H1 (cell line): ENCODE data around the gene TBC1D2B. TPM values are rescaled to one million over a fixed set of nuclear protein-coding genes. Genes with fewer than 3 reads are reported as not detected.

Source experiments
- CTCF ChIA-PET: fragments of 300-600 bp; sonication (Branson Sonifier 250); formaldehyde crosslinking; loops from one replicate; lab custom pipeline; 2021; ENCODE audit not compliant: partially characterized antibody; lab: Charles Lee
- POLR2A ChIA-PET: fragments of 300-600 bp; sonication (Branson Sonifier 250); formaldehyde crosslinking; loops from one replicate; lab custom pipeline; 2021; ENCODE audit warnings: inconsistent platforms; ENCODE audit not compliant: partially characterized antibody; lab: Charles Lee
- DNase-seq, 2 experiments: peaks; one replicate each; pipeline versions ENCODE4 v3.0.0 to v3.0.0-alpha.2; 2010 to 2022; ENCODE audit warnings: low spot score in 2 of 2, low read depth in 1 of 2, mixed read lengths in 1 of 2
- FAIRE-seq: peaks from 2 replicates; lab custom pipeline; 2011; peaks lifted over from hg19 to GRCh38; lab: Jason Lieb, UNC
- H2AFZ ChIP-seq: 2 replicates; pipeline ENCODE4 v1.8.1; 2012; ENCODE audit warnings: low read length, inconsistent platforms
- H2AK5ac ChIP-seq: 2 replicates; pipeline ENCODE4 v1.6.1; 2013; ENCODE audit warnings: low read depth, low read length
- H2BK120ac ChIP-seq: replicated peaks from 2 replicates; pipeline ENCODE3; 2013; ENCODE audit warnings: low read depth, low read length, inconsistent platforms
- H2BK12ac ChIP-seq: 2 replicates; pipeline ENCODE4 v1.6.1; 2013; ENCODE audit warnings: low read depth, low read length
- H2BK15ac ChIP-seq: 2 replicates; pipeline ENCODE4 v1.6.1; 2013; ENCODE audit warnings: low read length
- H2BK20ac ChIP-seq: 2 replicates; pipeline ENCODE4 v1.6.1; 2013; ENCODE audit warnings: low read length
- H2BK5ac ChIP-seq: 2 replicates; pipeline ENCODE4 v1.6.1; 2013; ENCODE audit warnings: low read depth, low read length
- H3K14ac ChIP-seq: 2 replicates; pipeline ENCODE4 v1.6.1; 2013; ENCODE audit warnings: inconsistent platforms; ENCODE audit not compliant: insufficient read length
- H3K18ac ChIP-seq: 2 replicates; pipeline ENCODE4 v1.6.1; 2013; ENCODE audit warnings: low read length; ENCODE audit errors: extremely low read depth
- H3K23ac ChIP-seq: 2 replicates; pipeline ENCODE4 v1.6.1; 2013; ENCODE audit warnings: inconsistent platforms; ENCODE audit not compliant: insufficient read length
- H3K23me2 ChIP-seq: 2 replicates; pipeline ENCODE4 v1.6.1; 2013; ENCODE audit warnings: low read depth, low read length
- H3K27ac ChIP-seq: 2 replicates; pipeline ENCODE4 v1.6.1; 2011; ENCODE audit warnings: low read depth, low read length, inconsistent platforms
- H3K27me3 ChIP-seq, 4 experiments: replicated peaks in 1 of 4; 1 replicate in 1 of 4; 2 replicates in 3 of 4; pipeline versions ENCODE4 v1.6.1 to v1.8.1; 2011 to 2013; ENCODE audit warnings: low read length in 3 of 4, mild to moderate bottlenecking in 3 of 4, inconsistent platforms in 2 of 4, mixed read lengths in 2 of 4, moderate library complexity in 1 of 4; ENCODE audit not compliant: control insufficient read depth in 3 of 4, insufficient read depth in 3 of 4; ENCODE audit errors: extremely low read depth in 1 of 4
- H3K36me3 ChIP-seq, 4 experiments: 2 replicates each; pipeline versions ENCODE4 v1.6.1 to v1.8.1; 2011 to 2013; ENCODE audit warnings: mild to moderate bottlenecking in 4 of 4, low read length in 3 of 4, moderate library complexity in 2 of 4, control low read depth in 1 of 4, inconsistent platforms in 1 of 4; ENCODE audit not compliant: insufficient read depth in 4 of 4, control insufficient read depth in 2 of 4
- H3K4ac ChIP-seq: replicated peaks from 2 replicates; pipeline ENCODE3; 2013; ENCODE audit warnings: low read length, low read depth, mixed read lengths, inconsistent platforms; ENCODE audit not compliant: insufficient read length
- H3K4me1 ChIP-seq, 4 experiments: replicated peaks in 1 of 4; 1 replicate in 1 of 4; 2 replicates in 3 of 4; pipeline versions ENCODE4 v1.6.1 to v1.8.1; 2011 to 2013; ENCODE audit warnings: low read length in 3 of 4, inconsistent platforms in 2 of 4, mixed read lengths in 1 of 4; ENCODE audit not compliant: insufficient read depth in 4 of 4, control insufficient read depth in 3 of 4
- H3K4me2 ChIP-seq, 2 experiments: 2 replicates each; pipeline versions ENCODE4 v1.6.1 to v1.8.1; 2011 to 2013; ENCODE audit warnings: low read depth in 2 of 2, low read length in 2 of 2, control low read depth in 1 of 2, inconsistent platforms in 1 of 2, mild to moderate bottlenecking in 1 of 2; ENCODE audit not compliant: insufficient read depth in 1 of 2
- H3K4me3 ChIP-seq, 4 experiments: fragments of 200-600, 300-600 bp in 1 of 4; sonication (generic), shearing (Covaris generic), sonication (Bioruptor Twin) in 1 of 4; 2 replicates each; pipeline versions ENCODE4 v1.5.1 to v1.8.1; 2011 to 2016; ENCODE audit warnings: low read length in 4 of 4, low read depth in 3 of 4, control low read depth in 2 of 4, inconsistent platforms in 2 of 4, mild to moderate bottlenecking in 2 of 4, mixed read lengths in 1 of 4, moderate library complexity in 1 of 4; ENCODE audit not compliant: insufficient read depth in 2 of 4; ENCODE audit errors: extremely low read depth in 1 of 4
- H3K56ac ChIP-seq: replicated peaks from 2 replicates; pipeline ENCODE3; 2013; ENCODE audit warnings: low read depth, mild to moderate bottlenecking, mixed read lengths, low read length, inconsistent platforms; ENCODE audit not compliant: insufficient read length
- H3K79me1 ChIP-seq: 2 replicates; pipeline ENCODE4 v1.6.1; 2013; ENCODE audit warnings: low read depth, low read length, control low read depth
- H3K79me2 ChIP-seq, 2 experiments: 2 replicates each; pipeline versions ENCODE4 v1.6.1 to v1.8.1; 2012 to 2013; ENCODE audit warnings: low read length in 2 of 2, mild to moderate bottlenecking in 2 of 2, inconsistent platforms in 1 of 2; ENCODE audit not compliant: insufficient read depth in 2 of 2, control insufficient read depth in 1 of 2
- H3K9ac ChIP-seq, 4 experiments: replicated peaks in 1 of 4; 1 replicate in 1 of 4; 2 replicates in 3 of 4; pipeline versions ENCODE4 v1.6.1 to v1.8.1; 2011 to 2013; ENCODE audit warnings: low read depth in 3 of 4, low read length in 3 of 4, control low read depth in 2 of 4, mild to moderate bottlenecking in 2 of 4, moderate library complexity in 2 of 4, inconsistent platforms in 1 of 4; ENCODE audit errors: extremely low read depth in 1 of 4
- H3K9me3 ChIP-seq, 2 experiments: 2 replicates each; pipeline versions ENCODE4 v1.6.1 to v1.8.1; 2012 to 2013; ENCODE audit warnings: mild to moderate bottlenecking in 2 of 2, moderate library complexity in 2 of 2, control low read depth in 1 of 2, inconsistent platforms in 1 of 2, low read depth in 1 of 2, low read length in 1 of 2, mixed read lengths in 1 of 2; ENCODE audit not compliant: insufficient read depth in 2 of 2
- H4K20me1 ChIP-seq, 2 experiments: replicated peaks in 1 of 2; 2 replicates each; pipeline versions ENCODE3 to v1.8.1; 2011 to 2013; ENCODE audit warnings: inconsistent platforms in 2 of 2, low read length in 2 of 2, mild to moderate bottlenecking in 1 of 2; ENCODE audit not compliant: insufficient read depth in 2 of 2, control insufficient read depth in 1 of 2
- H4K5ac ChIP-seq: 2 replicates; pipeline ENCODE4 v1.6.1; 2013; ENCODE audit warnings: low read length, low read depth, mixed read lengths, inconsistent platforms; ENCODE audit not compliant: insufficient read length
- H4K8ac ChIP-seq: 2 replicates; pipeline ENCODE4 v1.8.0; 2013; ENCODE audit warnings: mild to moderate bottlenecking, moderate library complexity, low read length, inconsistent platforms; ENCODE audit not compliant: insufficient read depth; ENCODE audit errors: extremely low read depth
- H4K91ac ChIP-seq: replicated peaks from 2 replicates; pipeline ENCODE3; 2013; ENCODE audit warnings: low read length, mixed read lengths, inconsistent platforms; ENCODE audit not compliant: insufficient read length
- BCL11A ChIP-seq, 2 experiments: IDR thresholded peaks; one replicate each; pipeline ENCODE4 v1.6.1; 2011; ENCODE audit warnings: low read depth in 2 of 2, low read length in 2 of 2, mild to moderate bottlenecking in 2 of 2
- WGBS, 2 experiments: shearing (Covaris generic) in 1 of 2; methylation state at CpG; one replicate each; pipeline versions ENCODE4 v1.1.6 to v1.1.7; 2013 to 2015; ENCODE audit warnings: low lambda C conversion rate in 2 of 2, mixed read lengths in 2 of 2, inconsistent platforms in 1 of 2, low coverage in 1 of 2, missing lambda C conversion rate in 1 of 2; ENCODE audit not compliant: insufficient replicate concordance in 2 of 2, insufficient coverage in 1 of 2, insufficient read length in 1 of 2; ENCODE audit errors: extremely low coverage in 1 of 2, missing lambda C conversion rate in 1 of 2; 5-methylcytosine and 5-hydroxymethylcytosine counted together
- polyA plus RNA-seq, 7 experiments: library from polyadenylated mRNA; depleted of rRNA in 3 of 7; stranded (reverse) in 5 of 7; unstranded in 2 of 7; fragments of >200 nt in 5 of 7; fragments of 200-250 nt in 2 of 7; gene quantifications; 1 replicate in 5 of 7; 2 replicates in 1 of 7; 4 replicates in 1 of 7; pipeline versions ENCODE4 v1.2.1 to v1.2.3, GENCODE V29; 2011 to 2013; ENCODE audit warnings: missing spikeins in 2 of 7, mixed read lengths in 2 of 7
- total RNA-seq: library from RNA; stranded (reverse); fragmentation: NEBNext Ultra II Directional; extraction: Animal tissue kit (Norgen Biotek cat#: 25700); gene quantifications from 2 replicates; pipeline ENCODE4 v1.2.1, GENCODE V29; 2021

Gene TBC1D2B
- total and polyA plus RNA-seq, 2 of the 8 experiments (the other 6 are each of a cell fraction or from before 2014, with no cell fraction given): 11.9 to 19.5 TPM

DNA sequence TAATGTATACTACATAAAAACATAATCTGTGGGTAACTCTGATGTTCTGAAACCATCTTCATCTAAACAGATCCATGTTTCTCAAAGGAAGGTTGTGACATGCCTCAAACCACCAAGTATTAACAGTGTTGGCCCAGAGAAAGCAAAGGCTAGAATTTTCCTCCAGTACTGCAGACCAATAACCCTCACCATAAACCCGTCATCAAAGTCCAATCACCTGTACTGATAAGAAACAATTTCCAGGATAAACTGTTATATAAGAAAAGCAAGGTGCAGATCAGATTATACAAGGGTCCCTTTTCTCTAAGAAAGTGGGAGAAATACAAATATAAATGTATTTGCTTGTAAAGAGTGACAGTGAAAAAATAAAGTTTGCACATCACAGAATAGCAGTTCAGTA, 32.3 kb downstream of the TBC1D2B start:
- H3K23ac ChIP-seq: no peak overlapping the region
- no peak overlapping the region for H3K18ac ChIP-seq
- no peak for TF ChIP-seq BCL11A (IDR thresholded peaks at IDR 0.05; ENCODE audit: low read depth in 2 of 2, low read length in 2 of 2)

More for the DNA sequence above, 32.3 kb downstream of the TBC1D2B start:
- H3K56ac ChIP-seq: no peak overlapping the region
- H3K27me3 ChIP-seq: no peaks in the 10 kb centered on the region
- H2BK120ac ChIP-seq: no peak overlapping the region
- no peak overlapping the region for H2AFZ ChIP-seq
- H3K23me2 ChIP-seq: no peaks in the 10 kb centered on the region; the same call in 1 of the 2 replicates
- 0 out of 2 replicates have a peak, but pooled peaks cover 2% of the 10 kb centered on the region for H3K79me1 ChIP-seq
- H3K4me1 ChIP-seq: peaks cover 0 to 4% (median 0%) of the 10 kb centered on the region in 4 experiments; a peak in 1 of 7 replicates
- no peak overlapping the region for H2BK5ac ChIP-seq
- H3K36me3 ChIP-seq: peaks cover 0 to 5% (median 0%) of the 10 kb centered on the region in 4 experiments; a peak in 2 of 8 replicates
- FAIRE-seq (no peak), DNase-seq (no peak)
- ChIA-PET POLR2A (no interaction called here), CTCF (interaction anchor here (0.8 to 1.2 kb wide), 4 partner anchors 11 to 79 kb away, joined by 3 to 6 read pairs (median 4); no protein-coding TSS in a partner anchor)
- no peak overlapping the region for H2BK20ac ChIP-seq
- peaks cover 0 to 2% of the 10 kb centered on the region in 2 experiments for H4K20me1 ChIP-seq
- H3K4ac ChIP-seq: no peak overlapping the region
- H4K5ac ChIP-seq: no peak overlapping the region
- H3K4me3 ChIP-seq: no peak overlapping the region
- WGBS, 2 experiments: 83% methylated on average over 1 of the region's 1 CpG; no CpG with 5 or more reads in 1 of the 2 experiments
- no peak overlapping the region for H3K14ac ChIP-seq
- H3K9me3 ChIP-seq: no peaks in the 10 kb centered on the region
- no peak overlapping the region for H2BK12ac ChIP-seq
- no peak overlapping the region for H2AK5ac ChIP-seq
- no peak overlapping the region for H3K27ac ChIP-seq
- no peak overlapping the region for H4K8ac ChIP-seq
- H2BK15ac ChIP-seq: no peak overlapping the region
- no peak overlapping the region for H3K9ac ChIP-seq
- no peak overlapping the region for H4K91ac ChIP-seq
- H3K4me2 ChIP-seq: no peak overlapping the region
- no peaks in the 10 kb centered on the region for H3K79me2 ChIP-seq
